NCI-H146 treated with DMSO at 0.1 percent for 48 hours (cell line): ENCODE data around the gene ANP32A.

ENCODE experiments used
- DNase-seq: peaks from one replicate; lab custom pipeline; 2025; ENCODE audit not compliant: unreplicated experiment; lab: John Stamatoyannopoulos, UW

ANP32A gene

DNA sequence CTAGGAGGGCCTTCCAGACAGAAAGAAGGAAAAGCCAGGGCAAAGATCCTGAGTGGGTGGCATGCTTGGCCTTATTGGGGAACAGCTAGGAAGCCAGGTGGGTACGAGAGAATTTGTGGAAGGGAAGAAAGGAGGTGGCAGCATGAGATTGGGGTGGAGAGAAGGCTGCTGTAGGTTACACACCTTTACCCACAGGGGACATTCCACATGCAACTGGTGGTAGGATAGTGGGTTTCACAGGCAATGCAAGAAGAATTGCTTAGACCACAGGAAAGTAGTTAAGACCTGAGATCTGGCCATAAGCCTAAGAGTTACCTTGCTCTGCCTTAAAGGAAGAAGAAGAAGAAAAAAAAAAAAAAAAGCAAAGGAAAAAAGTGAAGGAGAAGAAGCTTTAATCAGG lies 19.8 kb downstream of the ANP32A start:
- DNase-seq = no peak

DNA sequence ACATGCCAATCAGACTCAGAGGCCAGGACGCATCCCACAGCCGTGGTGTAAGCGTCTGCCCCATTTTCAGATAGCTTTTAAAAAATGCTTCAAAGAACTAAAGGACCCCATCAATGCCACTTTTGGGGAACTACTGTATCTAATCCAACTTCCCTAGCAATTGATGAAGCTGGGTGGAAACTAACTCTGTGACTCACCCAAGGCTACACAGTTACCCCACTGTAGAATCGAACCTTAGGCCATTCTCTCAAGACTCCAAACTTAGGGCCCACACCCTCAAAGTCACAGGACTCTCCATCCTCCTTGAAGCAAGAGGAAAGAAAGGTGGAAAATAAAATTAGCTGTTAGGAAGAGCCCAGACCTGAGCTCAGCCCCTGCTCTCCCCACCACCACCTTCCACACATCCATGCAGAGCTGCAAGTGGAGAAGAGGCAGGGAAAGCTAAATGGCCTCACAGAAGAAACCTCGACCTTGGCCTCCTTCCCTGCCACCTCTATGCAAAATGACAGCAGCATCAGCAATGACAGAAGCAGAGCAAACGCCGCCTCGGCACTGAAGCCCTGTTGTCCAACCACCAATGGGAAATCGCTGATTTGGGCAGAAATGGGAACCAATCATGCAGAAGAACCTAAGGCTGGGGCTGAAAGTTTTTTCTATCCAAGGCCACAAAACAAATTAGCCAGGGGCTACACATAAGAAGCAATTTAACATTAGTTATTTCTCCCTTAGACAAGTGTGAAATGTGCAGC lies 22.2 kb downstream of the ANP32A start:
- DNase-seq = no peak

DNA sequence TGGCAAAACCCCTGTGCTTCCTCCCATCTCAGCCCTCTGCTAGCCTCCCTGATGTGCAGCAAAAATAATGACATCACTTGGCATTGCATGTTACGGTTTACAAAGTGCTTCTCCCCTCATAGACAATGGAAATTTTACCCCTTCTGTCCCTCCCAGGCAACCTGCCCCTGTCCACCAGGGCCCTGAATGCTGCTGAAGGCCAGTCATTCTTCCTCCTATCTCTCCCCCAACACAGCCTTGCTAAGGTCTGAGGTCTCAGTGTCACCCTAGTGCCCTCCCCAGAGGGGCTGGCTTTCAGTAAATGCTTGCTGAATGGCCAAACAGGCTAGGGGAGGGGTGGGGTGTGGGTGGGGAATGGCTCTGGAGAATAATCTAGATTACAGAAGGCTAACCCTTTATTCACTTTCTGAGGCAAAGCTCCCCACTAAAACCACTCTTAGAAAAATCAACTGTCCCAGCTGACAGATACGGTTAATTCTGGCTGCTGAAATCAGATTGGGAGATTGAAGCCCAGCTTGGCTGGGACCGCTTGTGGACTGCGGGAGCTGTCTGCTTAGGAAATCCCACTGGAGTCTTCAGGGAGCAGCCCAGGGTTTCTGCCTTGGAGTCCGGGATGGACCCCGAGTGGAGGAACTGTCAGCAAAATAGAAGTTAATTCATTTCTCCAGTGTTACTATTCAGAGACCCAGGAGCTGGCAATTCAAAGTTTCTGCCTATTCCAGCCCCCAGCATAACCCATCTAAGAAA lies 22.9 kb downstream of the ANP32A start:
- DNase-seq = no peak

DNA sequence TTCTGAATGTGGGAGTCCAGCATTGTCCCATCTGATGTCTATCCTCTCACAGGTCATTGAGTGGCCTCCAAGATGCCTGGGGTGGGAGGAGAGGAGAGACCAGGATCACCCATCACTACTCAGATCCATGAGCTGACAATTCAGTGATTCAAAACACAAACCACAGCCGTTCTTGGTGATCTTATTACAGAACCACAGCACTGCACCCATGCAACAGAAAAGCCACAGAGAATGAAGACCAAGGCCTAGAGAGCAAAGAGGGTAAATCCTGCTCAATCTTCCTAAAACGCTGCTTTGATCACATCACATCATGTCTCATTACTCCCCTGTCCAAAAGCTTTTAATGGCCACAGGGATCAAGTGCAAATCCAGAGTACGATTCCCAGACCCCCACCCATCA lies 23.5 kb downstream of the ANP32A start:
- DNase-seq = no peak

DNA sequence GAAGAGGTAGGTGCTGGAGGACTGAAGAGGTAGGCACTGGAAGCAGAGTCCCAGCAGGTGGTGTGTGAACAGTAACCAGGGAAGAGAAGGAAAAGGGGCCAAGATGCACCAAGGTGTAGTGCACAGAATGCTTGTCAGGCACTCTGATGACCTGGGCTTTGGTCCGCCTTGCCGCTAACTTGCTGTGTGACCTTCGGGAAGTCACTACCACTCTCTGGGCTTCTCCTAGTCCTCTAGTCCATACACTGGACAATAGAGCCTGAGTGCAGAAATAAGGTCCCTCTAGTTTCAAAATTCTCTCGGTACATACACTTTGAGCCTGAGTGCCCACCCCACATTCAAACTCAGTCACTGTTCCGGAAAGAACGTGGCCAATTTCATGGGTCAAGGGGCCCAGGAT lies 24.1 kb downstream of the ANP32A start:
- DNase-seq = no peak

DNA sequence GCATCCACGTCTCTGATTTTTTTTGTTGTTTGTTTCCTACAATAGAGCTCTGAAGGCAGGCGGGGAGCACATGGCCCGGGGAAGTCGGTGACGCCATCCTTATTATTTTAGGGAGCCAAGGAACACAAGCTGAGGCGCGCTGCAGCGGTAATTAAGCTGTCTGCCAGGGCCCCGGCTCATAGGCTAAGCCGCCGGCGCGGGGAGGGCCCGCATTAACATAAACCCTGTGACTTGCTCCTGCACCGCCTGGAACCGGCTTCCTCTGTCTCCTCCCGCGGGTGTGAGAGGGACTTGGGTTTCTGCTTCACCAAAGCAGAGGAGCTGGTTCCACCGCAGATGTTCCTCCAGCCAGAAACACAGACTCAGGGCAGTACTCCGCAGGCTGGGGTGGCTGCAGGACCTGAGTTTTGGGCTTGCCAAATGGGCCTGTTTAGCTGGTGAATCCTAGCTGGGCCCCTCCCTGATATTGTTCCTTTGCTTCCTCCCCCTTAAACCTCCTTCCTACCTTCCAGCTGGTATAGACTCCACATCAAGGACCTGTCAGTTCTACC lies 25.3 kb downstream of the ANP32A start:
- DNase-seq = no peak

DNA sequence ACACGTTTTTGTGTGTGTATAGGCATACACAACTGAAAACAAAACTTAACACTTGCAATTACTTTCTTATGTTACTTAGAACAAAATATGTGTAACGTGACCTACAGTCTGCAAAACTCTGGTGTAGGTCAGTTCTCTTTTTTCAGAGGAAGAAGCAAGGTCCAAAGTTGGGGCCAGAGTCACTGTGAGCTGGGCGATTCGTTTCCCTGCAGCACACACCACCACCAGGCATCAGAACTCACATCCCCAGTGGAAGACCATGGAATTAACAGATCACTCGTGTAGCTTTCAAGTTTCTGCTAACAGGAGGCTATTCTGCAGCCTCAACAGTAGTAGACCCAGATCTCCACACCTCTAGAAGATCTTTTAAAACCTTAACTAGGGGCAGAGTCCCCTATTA lies 25.8 kb downstream of the ANP32A start:
- DNase-seq = no peak

DNA sequence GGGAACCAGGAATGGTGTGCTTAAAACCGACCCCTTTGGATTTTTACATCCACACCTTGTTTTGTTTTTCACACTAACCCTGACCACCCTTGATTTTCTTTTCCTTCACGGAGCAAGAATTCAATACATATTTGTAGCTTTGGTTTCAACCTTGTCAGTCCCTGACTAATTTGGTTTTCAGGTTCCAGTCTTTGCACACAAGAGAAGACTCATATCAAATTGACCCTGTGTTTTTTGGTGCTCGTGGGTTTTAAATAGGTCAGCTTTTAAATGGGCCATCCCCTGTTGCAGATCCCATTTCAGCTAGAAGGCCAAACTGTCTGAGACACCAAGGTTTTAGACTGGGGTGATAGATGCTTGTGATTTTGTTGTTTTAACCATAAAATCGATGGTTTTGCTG lies 26.4 kb downstream of the ANP32A start:
- no peak for DNase-seq

DNA sequence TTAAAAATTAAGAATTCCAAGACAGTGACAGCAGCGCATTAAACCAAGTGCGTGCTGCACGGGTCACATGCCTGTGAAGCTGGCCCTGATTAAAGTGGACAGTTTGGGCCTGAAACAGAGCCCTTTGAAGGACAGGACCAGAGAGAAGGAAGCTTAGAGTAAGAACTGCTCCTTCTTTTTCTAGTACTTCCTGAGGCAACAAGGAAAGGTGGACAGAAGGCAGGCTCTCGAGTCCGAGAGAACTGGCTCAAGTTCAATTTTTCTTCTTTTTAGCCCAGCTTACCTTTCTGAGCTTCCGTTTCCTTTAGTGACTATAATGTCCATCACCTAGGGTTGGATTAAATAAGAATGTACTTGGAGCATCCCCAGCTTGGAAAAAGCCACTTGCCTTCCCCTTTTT lies 26.9 kb downstream of the ANP32A start:
- DNase-seq = no peak

DNA sequence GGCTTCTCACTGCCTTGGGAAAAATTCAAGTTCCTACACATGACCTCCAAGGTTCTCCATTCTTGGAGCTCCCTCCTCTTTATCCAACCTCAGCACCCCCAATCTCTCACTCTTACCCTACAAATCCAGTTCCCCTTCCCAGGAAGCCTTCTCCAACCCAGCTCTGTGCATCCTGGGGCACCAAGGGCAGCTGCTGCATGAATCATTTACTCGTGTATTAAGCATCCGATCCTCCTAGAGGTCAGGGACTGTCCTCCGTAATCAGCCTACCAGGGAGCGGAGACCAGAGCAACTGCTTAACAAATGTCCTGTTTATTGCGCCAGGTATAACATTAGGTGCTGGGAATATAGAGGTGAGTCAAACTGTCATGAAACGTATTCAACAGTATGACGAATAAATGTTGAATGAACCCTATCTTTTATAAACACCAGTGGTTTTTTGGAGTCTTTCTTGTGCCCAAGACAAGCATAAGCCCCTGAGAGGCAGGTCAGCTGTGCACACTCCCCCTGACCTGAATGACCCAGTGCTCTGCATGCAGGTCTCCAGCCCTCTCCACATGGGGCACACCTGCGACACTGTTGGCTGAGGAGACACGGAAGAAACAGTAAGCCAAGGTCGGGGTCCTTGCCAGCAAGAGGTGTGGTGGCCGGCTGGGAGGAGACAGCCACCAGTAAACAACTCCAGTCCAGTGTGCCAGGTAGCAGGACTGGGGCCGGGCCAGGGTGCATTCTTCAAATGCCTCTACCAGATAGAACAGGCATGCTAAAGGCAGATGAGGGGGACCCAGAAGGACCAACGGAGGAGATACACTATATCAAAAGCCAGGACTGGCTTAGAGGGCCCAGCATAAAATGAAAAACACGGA lies 27.6 kb downstream of the ANP32A start:
- no peak for DNase-seq

DNA sequence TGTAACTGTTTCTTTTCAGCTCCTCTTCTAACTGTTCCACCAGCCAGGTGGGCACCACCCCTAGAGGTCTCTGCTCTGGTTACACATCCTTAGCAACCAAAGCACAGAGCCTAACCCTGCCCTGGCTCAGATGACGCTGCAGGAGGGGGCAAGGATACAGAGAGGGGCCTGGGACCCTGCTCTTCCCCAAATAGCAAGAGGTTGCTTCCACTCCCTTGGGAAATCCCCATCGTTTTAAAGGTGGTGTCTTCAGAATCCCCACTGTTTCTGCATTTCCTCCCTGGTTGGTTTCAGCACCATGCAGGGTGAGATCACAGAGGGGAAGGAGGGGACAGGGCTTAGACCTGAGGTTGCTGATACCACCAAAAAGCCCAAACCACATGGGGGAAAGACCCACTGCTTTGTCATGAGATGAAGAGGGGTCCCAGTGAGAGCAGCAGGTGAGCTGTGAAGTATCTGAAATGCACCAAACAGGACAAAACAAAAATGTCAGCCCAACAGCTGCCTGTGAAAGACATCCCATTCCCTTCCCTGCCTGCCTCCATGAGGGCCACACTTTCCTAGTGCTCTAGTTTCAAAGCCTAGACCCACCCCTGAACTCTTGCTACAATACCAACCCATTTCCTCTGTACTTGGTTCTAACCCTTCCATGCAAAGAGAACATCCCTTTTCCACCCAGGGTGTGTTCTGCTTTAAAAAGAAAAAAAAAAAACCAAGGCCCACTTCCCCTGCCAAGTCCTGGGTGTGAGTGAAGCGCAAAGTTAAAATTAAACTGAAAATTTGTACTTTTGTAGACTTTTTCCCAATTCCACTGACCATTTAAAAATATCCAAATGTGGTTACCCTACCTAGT lies 29.0 kb downstream of the ANP32A start:
- no peak for DNase-seq

DNA sequence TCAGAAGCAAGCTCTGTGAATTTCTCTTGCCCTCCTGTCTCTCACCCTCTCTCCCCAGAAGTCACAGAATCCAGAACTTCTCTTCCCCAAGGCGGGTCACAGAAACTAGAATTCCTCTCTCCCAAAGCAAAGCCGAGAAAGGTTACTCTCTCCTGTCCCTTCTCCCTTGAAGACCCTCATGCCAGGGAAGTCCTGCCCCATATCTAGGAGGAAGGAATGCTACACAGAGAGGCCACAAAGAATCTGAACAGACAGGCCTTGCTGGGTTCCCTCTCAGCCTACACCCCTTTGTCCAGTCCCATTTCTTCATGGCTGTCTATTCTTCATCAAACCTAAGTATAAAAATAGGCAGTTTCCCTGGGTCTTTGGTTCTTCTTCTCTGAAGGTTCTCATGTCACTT lies 29.8 kb downstream of the ANP32A start:
- DNase-seq = no peak

DNA sequence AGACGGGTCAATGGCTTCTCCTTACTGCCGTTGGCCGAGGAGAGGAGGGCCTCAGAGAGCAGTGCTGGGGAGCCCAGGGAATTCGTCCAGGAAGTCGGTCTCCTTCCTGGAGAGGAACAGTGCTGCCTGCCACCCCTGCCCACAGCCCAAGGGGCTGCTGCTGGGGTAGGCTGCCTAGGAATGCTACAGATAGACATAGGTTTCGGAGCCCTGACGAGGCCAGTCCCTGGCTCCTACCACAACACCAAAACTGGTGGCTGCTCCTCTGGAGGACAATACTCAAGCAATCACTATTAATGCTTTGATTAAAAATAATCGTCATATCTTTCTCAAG lies 30.5 kb downstream of the ANP32A start:
- no peak for DNase-seq

DNA sequence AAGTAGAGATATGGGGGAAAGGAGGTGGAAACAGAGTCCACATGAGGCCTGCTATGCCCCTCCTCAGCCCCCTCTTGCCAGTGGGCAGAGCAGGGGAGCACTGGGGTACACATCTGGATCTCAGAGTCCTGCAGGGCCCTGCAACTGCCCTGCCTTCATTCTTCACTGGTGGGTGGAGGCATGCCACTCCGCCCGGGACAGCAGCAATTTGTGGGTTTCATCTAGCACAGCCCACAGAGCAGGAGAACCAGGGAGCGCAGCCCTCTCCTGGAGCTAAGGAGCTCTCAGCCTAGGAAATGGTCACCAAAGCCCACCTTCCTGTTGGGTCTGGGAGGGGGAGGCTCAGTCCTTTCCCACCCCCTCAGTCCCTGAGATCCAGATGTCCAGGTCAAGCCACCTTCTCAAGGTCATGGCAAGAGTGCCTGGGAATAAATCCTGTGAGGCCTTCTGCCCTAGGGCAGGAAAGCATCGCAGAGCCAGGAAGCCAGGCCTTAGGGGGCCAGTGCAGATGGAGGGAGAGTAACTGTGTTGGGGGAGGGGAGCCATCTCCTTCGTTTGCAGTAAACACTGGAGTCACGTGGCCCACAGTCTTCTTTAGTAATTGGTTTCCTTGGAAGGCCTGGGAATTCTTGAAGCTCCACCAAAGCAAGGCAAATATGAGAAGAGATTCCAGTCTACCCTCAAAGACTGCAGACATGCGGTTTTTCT lies 31.0 kb downstream of the ANP32A start:
- no peak for DNase-seq

DNA sequence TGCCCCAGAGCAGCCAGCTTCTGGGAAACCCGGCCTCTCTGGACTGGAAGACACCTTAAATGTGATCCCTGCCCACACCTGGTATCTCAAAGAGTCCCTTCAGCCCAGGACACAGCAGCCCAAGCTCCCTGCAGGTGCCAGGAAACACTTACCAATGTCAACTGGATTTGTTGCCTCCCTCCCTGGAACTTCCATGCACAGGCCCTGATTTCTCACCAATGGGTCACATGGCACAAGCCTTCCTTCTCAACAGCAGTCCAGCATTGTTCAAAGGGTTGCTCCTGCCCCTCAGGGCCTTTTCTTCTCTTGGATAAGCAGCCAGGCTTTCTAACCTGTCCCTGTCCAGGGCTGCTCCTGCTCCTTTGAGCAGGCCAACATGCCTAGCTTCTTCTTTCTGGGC lies 31.6 kb downstream of the ANP32A start:
- DNase-seq = no peak

DNA sequence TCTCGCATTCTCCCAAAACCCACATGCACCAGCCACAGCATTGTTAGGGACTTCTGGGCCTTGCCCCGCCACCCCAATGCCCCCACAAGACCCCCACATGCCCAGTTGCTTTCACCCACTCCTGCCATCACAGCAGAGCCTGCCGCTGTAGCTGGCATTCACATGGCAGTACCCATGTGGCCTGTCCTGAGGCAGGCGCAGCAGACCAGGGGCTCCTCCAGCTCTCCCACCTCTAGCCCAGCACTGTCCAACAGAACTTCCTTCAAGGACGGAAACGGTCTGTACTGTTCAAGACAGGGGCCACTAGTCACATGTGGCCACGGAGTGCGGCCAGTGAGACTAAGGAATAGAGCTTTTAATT lies 32.5 kb downstream of the ANP32A start:
- DNase-seq = no peak

DNA sequence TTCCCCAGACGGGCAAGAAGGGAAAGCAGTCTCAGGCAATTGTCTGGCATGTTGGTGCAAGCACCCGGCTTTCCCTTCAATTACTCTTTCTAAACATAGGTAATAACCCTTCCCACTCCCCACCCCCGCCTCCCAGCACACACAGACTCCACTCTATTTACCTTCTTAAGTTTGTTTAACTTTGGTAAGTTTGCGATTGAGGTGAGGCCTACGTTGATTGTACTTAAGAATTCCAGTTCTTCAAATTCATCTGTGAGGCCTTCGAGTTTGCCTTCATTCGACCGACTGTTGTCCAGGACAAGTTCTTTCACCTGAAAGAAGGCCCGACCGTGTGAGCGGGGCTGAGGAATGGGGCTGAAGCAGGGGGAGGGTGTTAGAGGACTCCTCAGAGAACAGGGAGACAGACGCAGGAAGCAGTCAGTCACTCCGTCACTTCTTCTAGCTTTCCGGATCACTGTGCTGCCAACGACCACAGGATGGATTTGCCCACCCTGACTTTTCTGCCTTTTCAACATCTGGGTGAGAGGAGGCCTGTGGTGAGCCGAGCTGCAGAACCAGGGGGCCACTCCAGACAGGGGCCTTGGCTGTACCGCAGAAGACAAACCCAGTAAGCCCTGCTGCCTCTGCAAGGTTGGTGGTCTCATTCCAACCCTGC lies 33.0 kb downstream of the ANP32A start:
- no peak for DNase-seq

DNA sequence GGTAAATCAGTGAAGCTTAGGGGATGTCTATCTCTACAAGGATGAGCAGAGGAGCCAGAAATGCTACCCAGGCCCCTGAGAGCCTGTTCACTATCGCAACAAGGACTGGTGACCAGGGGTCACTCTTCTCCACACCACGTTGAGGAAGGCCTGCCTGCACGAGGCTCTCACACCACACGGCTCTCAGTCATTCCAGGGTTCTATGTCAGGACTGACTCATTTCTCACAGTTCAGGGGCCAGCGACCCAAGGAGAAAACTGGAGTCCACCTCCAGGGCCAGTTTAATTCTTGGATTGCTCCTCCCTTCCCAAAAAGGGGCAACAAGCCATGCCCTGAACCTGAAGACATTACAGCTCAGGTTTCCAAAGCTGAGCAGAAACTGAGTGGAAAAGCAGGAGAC lies 33.9 kb downstream of the ANP32A start:
- no peak for DNase-seq

DNA sequence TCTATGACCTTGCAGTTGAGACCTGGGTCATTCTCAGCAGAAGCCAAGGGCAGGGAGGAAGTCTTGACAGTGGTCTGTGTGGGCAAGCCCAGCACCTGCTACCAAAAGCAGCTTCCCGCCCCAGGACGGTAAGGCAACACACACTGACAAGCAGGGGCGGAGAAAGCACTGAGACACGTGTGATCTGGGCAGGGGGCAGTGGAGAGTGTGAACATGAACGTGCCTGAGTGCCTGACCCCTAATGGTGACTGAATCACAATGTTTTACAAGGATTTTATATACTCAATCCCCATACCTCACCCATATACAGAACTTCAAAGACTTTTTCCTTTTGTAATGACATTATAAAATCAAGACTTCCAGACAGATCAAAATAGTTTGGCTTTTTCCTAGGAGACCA lies 35.2 kb downstream of the ANP32A start:
- no peak for DNase-seq

DNA sequence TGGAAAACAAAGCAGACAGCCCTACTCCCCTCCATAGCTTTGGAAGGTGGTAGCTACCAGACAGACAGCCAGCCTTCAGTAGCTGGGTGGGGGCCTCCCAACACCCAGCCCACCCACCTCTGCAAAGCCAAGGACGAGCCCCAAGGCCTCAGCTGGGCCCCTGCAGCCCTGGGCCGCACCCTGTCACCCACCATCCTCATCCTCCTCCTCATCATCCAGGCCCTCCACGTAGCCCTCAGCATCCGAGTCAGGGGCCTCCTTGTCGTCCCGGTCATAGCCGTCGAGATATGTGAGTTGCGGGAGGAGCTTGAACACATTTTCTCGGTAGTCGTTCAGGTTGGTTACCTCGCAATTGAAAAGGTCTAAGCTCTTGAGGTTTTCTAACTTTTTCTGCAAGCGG lies 36.5 kb downstream of the ANP32A start:
- no peak for DNase-seq
